GM19395 (cell line): Measurements from ENCODE around the gene AKAP13.
"Not testable (repeated sequence)": the region's sequence is repeated elsewhere in the genome, so short reads cannot be mapped to it uniquely, and the experiment has no call there.

Experiments
- ATAC-seq: cut with Tn5 transposase; IDR thresholded peaks from one replicate; pipeline ENCODE4 v1.9.1; 2021; ENCODE audit warnings: mild to moderate bottlenecking, moderate library complexity; ENCODE audit not compliant: unreplicated experiment

AKAP13 gene

GRCh38 chr15:85349062-85349461 lies 31.3 kb upstream of the AKAP13 start:
- ATAC-seq = not testable (repeated sequence)

GRCh38 chr15:85350395-85350794 lies 30.0 kb upstream of the AKAP13 start:
- ATAC-seq = no peak

DNA sequence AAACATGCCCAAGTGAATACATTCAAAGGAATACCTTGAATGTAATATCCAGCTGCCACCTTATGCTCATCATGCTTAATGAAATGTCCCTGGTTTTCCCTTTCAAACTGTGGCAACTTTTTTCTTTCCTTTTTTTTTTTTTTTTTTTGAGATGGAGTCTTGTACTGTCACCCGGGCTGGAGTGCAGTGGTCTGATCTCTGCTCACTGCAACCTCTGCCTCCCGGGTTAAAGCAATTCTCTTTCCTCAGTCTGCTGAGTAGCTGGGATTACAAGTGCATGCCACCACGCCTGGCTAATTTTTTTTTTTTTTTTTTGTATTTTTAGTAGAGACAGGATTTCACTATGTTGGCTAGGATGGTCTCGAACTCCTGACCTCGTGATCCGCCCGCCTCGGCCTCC lies 28.9 kb upstream of the AKAP13 start:
- ATAC-seq = not testable (repeated sequence)

DNA sequence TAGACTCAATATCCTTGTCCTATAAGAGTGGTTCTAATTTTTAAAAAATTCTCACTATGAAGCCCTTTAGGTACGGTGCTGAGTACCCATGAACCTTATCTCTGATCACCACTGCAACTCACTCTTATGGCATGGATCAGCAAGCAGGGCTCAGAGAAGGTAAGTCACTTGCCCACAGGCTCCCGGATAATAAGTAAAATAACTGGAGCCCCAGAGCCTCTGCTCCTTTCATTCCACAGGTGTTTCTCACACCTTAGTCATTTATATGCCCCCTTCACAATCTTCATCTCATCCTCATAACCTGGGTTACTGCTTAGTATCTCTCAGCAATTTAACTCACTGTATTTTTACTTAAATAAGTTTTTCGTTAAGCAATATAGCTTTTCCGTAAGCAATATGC lies 28.4 kb upstream of the AKAP13 start:
- no peak for ATAC-seq

- ATAC-seq = no peak
These were observed 26.9 kb upstream of the AKAP13 start for GRCh38 chr15:85353516-85353915.

DNA sequence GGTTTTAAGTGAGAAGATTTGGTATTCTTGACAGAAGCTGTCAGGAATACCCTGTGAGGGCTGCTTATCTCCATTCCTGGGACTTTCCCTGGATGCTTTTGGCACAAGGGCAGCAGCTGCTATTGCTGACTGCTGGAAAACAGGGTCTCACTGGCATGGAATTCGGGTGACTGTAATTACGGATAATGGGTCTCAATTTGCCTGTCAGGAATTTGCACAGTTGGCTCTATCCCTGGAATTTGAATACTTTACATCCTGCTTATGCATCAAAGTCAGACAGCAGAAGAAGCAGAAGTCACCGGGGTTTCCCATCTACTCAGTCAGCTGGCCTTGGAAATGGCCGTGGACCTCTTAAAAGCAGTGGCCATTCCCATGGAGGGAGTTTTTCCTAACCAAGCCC lies 25.9 kb upstream of the AKAP13 start:
- ATAC-seq = no peak

DNA sequence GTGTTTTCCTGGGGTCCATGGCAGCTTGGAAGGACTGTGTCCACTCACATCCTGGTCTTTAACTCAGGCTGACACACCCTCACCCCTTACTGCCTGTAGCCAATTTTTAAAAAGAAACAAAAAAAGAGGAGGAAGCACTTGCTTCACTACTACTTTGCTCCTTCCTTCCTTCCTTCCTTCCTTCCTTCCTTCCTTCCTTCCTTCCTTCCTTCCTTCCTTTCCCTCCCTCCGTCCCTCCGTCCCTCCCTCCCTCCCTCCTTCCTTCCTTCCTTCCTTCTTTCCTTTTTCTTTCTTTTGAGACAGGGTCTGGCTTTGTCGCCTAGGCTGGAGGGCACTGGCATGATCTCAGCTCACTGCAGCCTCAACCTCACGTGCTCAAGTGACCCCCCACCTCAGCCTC lies 25.5 kb upstream of the AKAP13 start:
- no peak for ATAC-seq

- ATAC-seq = no peak
These were observed 24.1 kb upstream of the AKAP13 start for GRCh38 chr15:85356276-85356675.

GRCh38 chr15:85361323-85361722 lies 19.1 kb upstream of the AKAP13 start:
- ATAC-seq = peak; percentile 83

DNA sequence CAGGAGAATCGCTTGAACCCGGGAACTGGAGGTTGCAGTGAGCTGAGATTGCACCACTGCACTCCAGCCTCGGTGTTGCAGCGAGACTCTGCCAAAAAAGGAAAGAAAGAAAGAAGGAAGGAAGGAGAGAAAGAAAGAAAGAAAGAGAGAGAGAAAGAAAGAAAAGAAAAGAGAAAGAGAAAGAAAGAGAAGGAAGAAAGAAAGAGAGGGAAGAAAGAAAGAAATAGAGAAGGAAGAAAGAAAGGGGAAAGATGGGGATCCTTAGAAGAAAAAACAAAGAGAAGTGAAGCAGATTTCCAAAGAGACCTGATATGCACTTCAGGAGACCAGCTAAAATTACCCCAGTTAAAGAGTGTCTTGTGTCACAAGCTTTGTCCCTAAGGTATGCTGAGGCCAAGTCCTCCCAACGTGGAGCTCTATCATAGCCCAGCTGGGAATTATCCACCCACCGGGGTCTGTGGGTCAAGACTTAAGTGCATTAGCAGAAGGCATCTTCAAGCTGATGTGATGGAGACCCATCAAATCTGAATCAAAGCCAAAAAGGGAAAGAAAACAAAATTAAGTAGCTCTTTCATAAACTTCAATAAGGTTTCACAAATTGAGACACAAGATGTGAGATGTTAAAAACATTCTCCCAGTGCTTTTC lies 17.8 kb upstream of the AKAP13 start:
- no peak for ATAC-seq

DNA sequence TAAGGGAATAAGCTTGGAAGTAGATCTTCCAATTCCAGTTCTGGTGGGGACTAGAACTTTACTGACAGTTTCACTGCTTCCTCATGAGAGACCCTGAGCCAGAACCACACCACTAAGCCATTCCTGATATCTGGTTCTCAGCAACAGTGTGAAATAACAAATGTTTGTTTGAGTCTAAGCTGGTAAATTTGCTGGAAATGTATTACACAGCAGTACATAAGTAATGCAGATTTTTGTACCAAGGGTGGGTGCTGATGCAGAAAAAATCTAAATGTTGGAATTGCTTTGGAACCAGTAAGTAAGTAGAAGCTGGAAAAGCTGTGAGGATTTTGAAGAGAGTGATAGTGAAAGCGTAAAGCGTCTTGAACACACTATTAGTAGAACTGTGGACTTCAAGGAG lies 14.4 kb upstream of the AKAP13 start:
- ATAC-seq = no peak

DNA sequence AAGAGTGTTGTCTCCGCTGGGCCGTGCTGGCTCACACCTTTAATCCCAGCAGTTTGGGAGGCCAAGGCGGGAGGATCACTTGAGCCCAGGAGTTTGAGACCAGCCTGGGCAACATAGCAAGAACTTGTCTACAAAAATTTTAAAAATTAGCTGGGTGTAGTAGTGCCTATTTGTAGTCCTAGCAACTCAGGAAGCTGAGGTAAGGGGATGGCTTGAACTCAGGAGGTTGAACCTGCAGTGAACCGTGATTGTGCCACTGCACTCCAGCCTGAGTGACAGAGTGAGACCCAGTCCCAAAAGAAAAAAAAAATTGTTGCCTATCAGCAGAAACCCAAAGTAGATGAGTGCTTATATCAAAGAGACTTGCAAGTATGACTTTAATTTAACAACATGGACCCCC lies 12.7 kb upstream of the AKAP13 start:
- no peak for ATAC-seq

DNA sequence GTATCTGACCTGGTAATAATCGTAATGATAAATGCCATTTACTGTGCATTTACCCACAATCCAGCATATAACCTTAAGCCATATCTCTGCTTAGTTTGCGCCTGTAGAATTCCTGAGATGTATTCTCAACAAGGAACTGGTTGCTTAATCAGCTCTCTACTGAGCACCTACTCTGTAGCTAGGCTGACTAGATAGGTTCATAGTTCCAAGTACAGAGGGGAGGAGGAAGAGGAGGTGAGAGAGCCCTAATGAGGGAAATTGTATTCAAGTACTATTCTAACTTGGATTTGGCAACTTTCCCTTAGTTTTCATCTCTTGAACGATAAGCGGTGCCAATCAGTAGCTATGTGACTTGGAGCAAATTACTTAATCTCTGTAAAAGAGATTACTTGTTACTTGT lies 5.6 kb upstream of the AKAP13 start:
- ATAC-seq = no peak

DNA sequence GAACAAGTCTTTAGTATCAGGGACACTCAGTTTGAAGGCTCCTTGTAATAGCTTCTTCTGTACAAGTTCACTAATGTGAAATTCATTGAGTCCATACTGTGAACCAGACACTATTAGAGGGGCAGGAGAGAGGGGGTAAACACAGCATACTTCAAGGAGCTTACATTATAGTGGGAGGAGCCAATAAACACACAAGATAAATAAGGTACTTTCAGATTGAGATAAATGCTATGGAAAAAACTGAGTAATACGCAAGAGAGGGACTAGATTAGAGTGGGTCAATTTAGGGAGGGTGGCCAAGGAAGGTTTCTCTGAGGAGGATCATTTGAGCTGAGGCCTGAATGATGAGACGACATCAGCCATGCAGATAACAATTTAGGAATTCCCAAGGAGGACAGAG lies 3.1 kb upstream of the AKAP13 start:
- no peak for ATAC-seq

DNA sequence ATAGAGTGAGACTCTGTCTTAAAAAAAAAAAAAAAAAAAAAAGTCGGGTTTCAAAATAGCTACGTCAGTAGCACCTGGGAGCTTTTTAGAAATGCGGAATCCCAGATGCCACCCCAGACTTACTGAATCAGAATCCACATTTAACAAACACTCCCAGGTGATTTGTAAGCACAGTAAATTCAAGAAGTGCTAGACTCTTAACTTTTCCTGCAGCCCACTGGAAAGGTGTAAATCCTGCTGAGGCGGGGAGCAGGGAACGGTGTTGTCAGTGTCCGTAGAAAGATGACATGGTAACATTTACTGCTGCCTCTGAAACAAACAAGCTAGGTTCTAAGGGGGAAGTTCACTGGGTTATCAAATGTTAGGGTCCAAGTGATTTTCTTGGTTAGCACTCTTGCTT lies 2.4 kb upstream of the AKAP13 start:
- no peak for ATAC-seq

- no peak for ATAC-seq
These were observed 836 bp upstream of the AKAP13 start for GRCh38 chr15:85379403-85380131.

GRCh38 chr15:85380812-85381642 lies 624 bp downstream of the AKAP13 start:
- peak; percentile 40 for ATAC-seq

GRCh38 chr15:85381850-85382751 lies 1.7 kb downstream of the AKAP13 start:
- no peak for ATAC-seq

DNA sequence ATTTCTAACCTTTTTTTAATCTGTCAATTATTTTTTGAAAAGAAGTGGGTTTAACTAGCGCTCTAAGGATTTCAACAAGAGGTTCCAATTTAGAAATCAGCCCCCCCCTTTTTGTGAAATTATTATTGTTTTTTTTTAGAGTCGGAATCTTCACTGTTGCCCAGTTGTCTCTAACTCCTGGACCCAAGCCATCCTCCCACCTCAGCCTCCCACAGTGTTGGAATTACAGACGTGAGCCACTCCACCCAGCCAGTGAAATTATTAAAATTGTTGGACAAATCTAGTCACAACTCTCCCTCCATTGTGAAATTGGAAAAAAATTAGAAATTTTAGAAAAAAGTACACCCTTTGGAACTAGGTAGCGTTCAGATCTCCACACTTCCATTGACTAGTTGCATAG lies 2.5 kb downstream of the AKAP13 start:
- no peak for ATAC-seq

DNA sequence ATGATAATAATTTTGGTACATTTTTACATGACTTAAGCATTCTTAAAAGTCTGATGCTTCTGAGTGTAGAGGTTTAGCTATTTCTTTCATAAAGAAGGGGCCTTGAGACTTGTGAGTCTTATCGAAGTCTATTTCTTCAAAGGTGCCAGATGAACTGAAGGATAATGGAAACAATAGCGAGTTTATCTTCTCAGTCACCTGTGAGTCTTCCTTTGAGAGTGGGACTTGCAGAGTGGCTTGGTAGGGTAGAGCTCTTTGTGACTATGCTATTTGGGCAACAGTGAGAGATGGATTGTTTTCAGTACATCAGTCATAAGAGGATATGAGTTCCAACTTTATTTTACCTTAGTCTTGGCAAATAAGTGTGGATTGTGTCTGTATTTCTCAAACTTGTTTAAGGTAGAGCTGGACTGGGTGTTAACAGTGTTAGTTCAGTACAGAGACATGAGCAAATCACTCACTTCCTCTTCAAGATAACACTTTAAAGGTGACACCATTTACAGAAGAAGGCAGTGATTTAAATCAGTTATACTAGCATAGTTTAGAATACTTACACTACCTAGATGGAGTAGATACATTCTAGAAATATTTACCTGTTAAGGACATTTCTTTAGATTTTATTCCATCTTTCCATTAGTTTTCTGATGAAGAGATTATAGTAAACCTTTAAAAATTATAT lies 3.2 kb downstream of the AKAP13 start:
- no peak for ATAC-seq
